K562 (cell line): Measurements from ENCODE around the gene NAPB. TPM values are rescaled to one million over a fixed set of nuclear protein-coding genes. Genes with fewer than 3 reads are reported as not detected.

Source experiments
- FOXJ3 ChIP-seq: sonication (generic); formaldehyde crosslinking; IDR thresholded peaks from 2 replicates; pipeline ENCODE4 v1.4.0; 2020; ENCODE audit warnings: mild to moderate bottlenecking, missing genetic modification reagents
- MEIS2 ChIP-seq: fragments of 450-650 bp; IDR thresholded peaks from 2 replicates; pipeline ENCODE4 v1.6.1; 2014; ENCODE audit warnings: mild to moderate bottlenecking; ENCODE audit not compliant: partially characterized antibody
- ZBTB40 ChIP-seq, 2 experiments: fragments of 450-650 bp in 1 of 2; sonication (generic) in 1 of 2; formaldehyde crosslinking in 1 of 2; IDR thresholded peaks; 2 replicates each; pipeline versions ENCODE4 v1.7.1 to v1.9.0; 2016 to 2022; ENCODE audit warnings: inconsistent platforms in 1 of 2, mild to moderate bottlenecking in 1 of 2, missing genetic modification reagents in 1 of 2
- ZNF24 ChIP-seq: fragments of 450-650 bp; IDR thresholded peaks from 2 replicates; pipeline ENCODE4 v1.6.1; 2016
- ZNF316 ChIP-seq: fragments of 450-650 bp; IDR thresholded peaks from 2 replicates; pipeline ENCODE4 v1.6.1; 2016
- polyA plus RNA-seq, 8 experiments: library from polyadenylated mRNA; depleted of rRNA in 4 of 8; stranded (reverse) in 5 of 8; unstranded in 3 of 8; fragments of >200 nt; fragmentation: Nextera tagmentation in 2 of 8; fragmentation: Illumina TruSeq in 1 of 8; extraction: Ambion mirVana in 2 of 8; extraction: Trizol in 1 of 8; gene quantifications; 2 replicates each; pipeline versions ENCODE4 v1.2.1 to v1.2.3, GENCODE V29; 2011 to 2014; ENCODE audit warnings: inconsistent platforms in 1 of 8, missing spikeins in 1 of 8
- total RNA-seq, 7 experiments: library from RNA; depleted of rRNA in 6 of 7; stranded (reverse); fragments of >200 nt in 6 of 7; fragmentation: Illumina TruSeq in 2 of 7; extraction: Trizol in 2 of 7; gene quantifications; 2 replicates each; pipeline versions ENCODE4 v1.2.1 to v1.2.3, GENCODE V29; 2011 to 2021; ENCODE audit warnings: low replicate concordance in 1 of 7

NAPB gene
- total and polyA plus RNA-seq, 9 of the 15 experiments (the other 6 are each of a cell fraction or from before 2014, with no cell fraction given) = 1.4 to 7.7 (median 5.2) TPM

- TF ChIP-seq ZBTB40 (IDR thresholded peaks at IDR 0.05) = peak; percentile 85
- no peak for TF ChIP-seq ZBTB40 (CRISPR knock-in tag; IDR thresholded peaks at IDR 0.05)
- TF ChIP-seq ZNF24 = no peak
- TF ChIP-seq ZNF316 = peak; percentile 88
- no peak for TF ChIP-seq MEIS2
- no peak for TF ChIP-seq FOXJ3
Measured at GRCh38 chr20:23414526-23415188, 6.6 kb downstream of the NAPB start (continued).
